Stimulated activated effector memory CD8-positive, alpha-beta T cell treated with anti-CD3 and anti-CD28 coated beads, Interleukin-12 subunit alpha, Interleukin-12 subunit beta, amount 100 ng/mL, for 72 hours (primary cell): ENCODE data around the gene MBTPS1.

Source experiments
- ATAC-seq: fragments of 150-1000 bp; cut with Tn5 transposase; 2 replicates; pipeline ENCODE4 v1.10.0; 2021
- DNase-seq, 2 donors: peaks; one replicate each; pipeline ENCODE4 v3.0.0; 2021 to 2022; ENCODE audit warnings: low spot score in 2 of 2
- H3K27ac Mint-ChIP-seq: one replicate; pipeline ENCODE4 v1.8.0; 2022; ENCODE audit warnings: mild to moderate bottlenecking, mixed read lengths
- H3K36me3 Mint-ChIP-seq: one replicate; pipeline ENCODE4 v1.8.0; 2022; ENCODE audit warnings: mild to moderate bottlenecking, mixed read lengths
- H3K4me1 Mint-ChIP-seq: one replicate; pipeline ENCODE4 v1.8.0; 2022; ENCODE audit warnings: mixed read lengths
- H3K4me3 Mint-ChIP-seq: one replicate; pipeline ENCODE4 v1.8.0; 2022; ENCODE audit warnings: mild to moderate bottlenecking, mixed read lengths
- H3K9me3 Mint-ChIP-seq: one replicate; pipeline ENCODE4 v1.8.0; 2022; ENCODE audit warnings: mixed read lengths

The MBTPS1 gene

DNA sequence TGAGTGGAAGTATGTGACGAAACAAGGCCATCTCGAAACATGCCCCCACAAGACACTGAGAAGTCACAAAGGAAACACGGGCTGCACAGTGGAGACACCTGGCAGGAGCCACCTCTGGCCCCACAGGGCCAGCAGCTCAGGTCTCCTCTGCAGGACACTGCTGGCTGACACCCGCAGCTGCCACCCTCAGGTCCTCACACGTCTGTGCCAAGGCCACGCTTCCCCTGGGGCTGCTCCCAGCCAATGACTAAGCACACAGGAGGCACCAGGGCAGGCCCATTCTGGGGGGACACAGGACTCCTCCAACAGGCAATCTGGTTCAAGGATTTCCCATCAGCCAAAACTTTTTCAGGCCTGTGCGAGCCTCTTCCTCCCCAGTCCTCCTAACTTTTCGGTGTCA, 36.4 kb downstream of the MBTPS1 start:
- H3K36me3 Mint-ChIP-seq = peaks cover 85% of the 10 kb centered on the region
- H3K27ac Mint-ChIP-seq = peak overlapping the region; percentile 5
- no peaks in the 10 kb centered on the region for H3K9me3 Mint-ChIP-seq
- no peak overlapping the region for H3K4me3 Mint-ChIP-seq
- ATAC-seq (no peak), DNase-seq (no peak)
- peaks cover 17% of the 10 kb centered on the region for H3K4me1 Mint-ChIP-seq

DNA sequence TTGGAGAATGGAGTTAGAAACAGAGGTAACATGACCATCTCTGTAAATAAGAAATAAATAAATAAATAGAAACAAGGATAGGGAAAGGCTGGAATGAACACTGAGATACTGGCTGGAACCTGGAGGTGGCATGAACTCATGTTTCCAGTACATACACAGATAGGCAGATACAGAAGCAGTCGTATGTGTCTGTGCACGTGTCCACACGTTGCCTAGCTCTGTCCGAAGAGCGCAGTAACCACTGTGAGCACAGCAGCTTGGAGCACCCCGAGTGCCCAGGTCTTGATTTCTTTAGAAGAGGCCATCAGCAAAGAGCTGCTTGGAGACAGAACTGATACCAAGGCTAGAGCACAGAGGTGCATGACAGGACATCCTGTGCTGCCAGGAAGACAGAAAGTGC, 37.1 kb downstream of the MBTPS1 start:
- ATAC-seq (no peak), DNase-seq (no peak)
- H3K9me3 Mint-ChIP-seq = no peaks in the 10 kb centered on the region
- H3K4me3 Mint-ChIP-seq = no peak overlapping the region
- peaks cover 10% of the 10 kb centered on the region for H3K4me1 Mint-ChIP-seq
- H3K36me3 Mint-ChIP-seq = peaks cover 87% of the 10 kb centered on the region
- H3K27ac Mint-ChIP-seq = no peak overlapping the region

DNA sequence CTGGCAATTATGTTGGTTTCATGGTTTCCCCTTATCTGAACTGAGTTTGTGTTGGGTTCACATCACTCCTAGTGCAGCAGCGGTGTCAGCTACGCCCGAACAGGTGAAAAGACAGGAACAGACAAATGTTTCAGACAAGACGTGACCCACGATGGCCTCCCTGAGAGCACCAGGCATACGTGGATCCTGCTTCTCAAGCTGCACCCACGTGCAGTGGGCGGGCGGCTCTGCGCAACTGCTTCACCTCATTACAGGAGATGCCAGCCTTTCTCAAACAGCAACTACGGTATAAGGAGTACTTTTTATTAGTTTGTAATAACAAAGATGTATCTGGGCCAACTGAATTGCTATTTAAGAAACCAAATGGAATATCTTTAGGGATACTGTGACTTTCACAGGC, 41.4 kb downstream of the MBTPS1 start:
- no peaks in the 10 kb centered on the region for H3K9me3 Mint-ChIP-seq
- H3K4me3 Mint-ChIP-seq = no peak overlapping the region
- peaks cover 10% of the 10 kb centered on the region for H3K4me1 Mint-ChIP-seq
- H3K27ac Mint-ChIP-seq = no peak overlapping the region
- DNase-seq = no peak
- peaks cover 87% of the 10 kb centered on the region for H3K36me3 Mint-ChIP-seq
- no peak for ATAC-seq

DNA sequence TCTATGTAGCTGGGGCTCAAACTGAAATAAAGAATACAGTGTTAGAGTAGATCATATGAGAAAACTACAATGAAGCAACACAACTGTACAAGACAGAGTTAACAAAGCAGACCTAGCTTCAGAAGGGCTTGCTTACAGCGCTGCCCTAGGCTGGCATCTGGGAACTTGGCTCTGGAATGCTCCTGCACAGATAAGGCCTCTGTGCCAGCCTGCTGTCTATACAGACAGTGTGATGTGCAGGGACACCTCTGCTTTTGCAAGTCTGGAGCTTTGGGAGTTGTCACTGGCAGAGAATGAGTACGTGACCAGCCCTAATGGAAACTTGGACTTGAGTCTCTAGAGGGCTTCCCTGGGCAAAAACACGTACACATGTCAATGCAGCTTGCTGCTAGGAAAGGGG, 42.0 kb downstream of the MBTPS1 start:
- H3K4me3 Mint-ChIP-seq = no peak overlapping the region
- peaks cover 10% of the 10 kb centered on the region for H3K4me1 Mint-ChIP-seq
- peak overlapping the region; percentile 32 for H3K27ac Mint-ChIP-seq
- DNase-seq = no peak
- peaks cover 87% of the 10 kb centered on the region for H3K36me3 Mint-ChIP-seq
- ATAC-seq = no peak
- no peaks in the 10 kb centered on the region for H3K9me3 Mint-ChIP-seq

DNA sequence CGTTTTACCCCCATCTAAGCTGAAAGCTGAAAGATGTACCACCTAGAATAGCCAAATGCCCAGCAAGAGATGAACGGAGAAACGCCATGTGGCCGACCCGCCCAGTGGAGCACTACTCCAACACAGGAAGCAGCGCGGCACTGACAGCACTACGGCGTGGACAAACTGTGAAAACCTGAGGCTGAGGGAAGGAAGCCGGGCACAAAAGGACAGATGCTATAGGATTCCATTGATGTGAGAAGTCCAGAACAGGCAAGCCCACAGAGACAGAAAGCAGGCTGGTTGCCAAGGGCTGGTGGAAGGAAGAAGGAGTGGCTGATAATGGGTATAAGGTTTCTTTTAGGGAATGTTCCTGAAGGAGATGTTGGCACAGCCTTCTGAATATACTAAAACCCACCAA, 44.7 kb downstream of the MBTPS1 start:
- ATAC-seq = no peak
- Mint-ChIP-seq H3K4me1 (no peaks in the 10 kb centered on the region), H3K9me3 (no peaks in the 10 kb centered on the region), H3K36me3 (peaks cover 97% of the 10 kb centered on the region), H3K4me3 (no peak overlapping the region), H3K27ac (no peak overlapping the region)
- no peak for DNase-seq

DNA sequence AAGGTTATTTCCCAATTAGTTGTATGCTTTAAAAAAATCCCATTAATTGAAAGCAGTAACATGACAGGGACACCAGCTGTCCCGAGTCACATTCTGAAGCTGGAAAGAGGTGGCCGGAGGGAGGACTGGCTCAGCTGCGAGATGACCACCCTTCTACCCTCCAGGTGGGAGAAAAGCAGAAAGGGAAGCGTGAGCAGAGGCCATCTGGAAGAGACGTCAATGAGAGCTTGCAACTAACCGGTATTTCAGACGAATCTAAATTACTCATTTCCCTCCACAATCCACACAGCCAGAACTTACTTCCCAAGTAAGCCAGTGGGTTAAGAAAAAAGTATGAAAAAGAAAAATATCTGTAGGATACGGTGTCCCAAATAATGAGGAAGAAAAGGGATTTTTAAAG, 45.6 kb downstream of the MBTPS1 start:
- peaks cover 96% of the 10 kb centered on the region for H3K36me3 Mint-ChIP-seq
- H3K4me3 Mint-ChIP-seq = no peak overlapping the region
- no peaks in the 10 kb centered on the region for H3K9me3 Mint-ChIP-seq
- H3K27ac Mint-ChIP-seq = no peak overlapping the region
- ATAC-seq (no peak), DNase-seq (no peak)
- no peaks in the 10 kb centered on the region for H3K4me1 Mint-ChIP-seq

DNA sequence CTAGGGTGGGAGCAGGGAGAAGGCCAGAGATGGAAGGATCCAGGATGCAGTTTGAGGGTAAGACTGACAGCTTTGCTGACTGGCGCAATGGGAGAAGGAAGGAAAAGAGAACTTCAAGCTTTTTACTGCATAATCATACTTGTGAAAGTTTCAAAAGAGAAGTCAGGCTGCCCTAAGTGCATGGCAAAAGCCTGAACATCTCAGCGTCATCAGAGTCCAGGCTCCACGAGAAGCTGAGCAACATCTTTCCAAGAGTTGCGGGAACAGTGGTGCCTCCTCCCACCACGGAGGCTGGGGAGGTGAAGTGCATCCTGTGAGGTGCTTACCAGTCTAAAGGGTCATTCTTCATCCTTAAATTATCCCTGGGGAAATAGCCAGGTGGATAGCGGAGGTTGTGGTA, 47.2 kb downstream of the MBTPS1 start:
- ATAC-seq = no peak

DNA sequence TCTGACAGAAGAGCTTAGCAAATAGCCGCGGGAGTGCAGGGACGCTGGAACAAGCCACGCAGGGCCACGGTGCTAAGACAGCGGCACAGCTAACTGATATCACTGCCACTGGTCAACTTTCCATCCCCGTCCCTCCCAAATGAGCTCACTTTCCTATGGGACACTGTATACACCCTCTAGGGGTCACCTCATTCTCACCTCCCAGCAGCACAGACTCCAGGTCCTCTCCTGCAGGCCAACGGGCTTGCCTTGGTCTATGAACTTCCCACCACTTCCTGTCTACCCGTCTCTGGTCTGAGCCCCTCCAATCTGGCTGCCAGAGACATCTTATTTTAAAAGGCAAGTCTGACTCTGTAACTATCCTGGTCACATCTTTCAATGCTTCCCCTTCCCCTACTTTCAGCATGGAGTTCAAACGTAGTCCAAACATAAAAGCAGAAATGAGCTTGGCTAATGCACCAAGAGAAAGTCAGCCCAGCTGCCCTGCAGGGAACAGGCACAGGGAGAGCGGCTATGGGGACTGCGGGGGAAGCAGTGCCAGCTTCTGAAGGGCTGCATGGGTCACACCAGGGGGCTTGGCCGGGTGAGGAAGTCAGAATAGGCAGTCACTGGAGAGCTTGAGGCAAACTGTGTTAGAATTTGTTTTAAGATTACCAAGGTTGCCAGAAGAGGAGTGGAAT, 47.8 kb downstream of the MBTPS1 start:
- Mint-ChIP-seq H3K27ac (peak overlapping the region; percentile 44), H3K9me3 (no peaks in the 10 kb centered on the region), H3K4me3 (no peak overlapping the region), H3K4me1 (no peaks in the 10 kb centered on the region), H3K36me3 (peaks cover 98% of the 10 kb centered on the region)
- no peak for DNase-seq
- ATAC-seq = no peak

More for the DNA sequence above, 47.2 kb downstream of the MBTPS1 start:
- Mint-ChIP-seq H3K4me3 (no peak overlapping the region), H3K36me3 (peaks cover 98% of the 10 kb centered on the region), H3K9me3 (no peaks in the 10 kb centered on the region), H3K27ac (peak overlapping the region; percentile 44), H3K4me1 (no peaks in the 10 kb centered on the region)
- DNase-seq = no peak

DNA sequence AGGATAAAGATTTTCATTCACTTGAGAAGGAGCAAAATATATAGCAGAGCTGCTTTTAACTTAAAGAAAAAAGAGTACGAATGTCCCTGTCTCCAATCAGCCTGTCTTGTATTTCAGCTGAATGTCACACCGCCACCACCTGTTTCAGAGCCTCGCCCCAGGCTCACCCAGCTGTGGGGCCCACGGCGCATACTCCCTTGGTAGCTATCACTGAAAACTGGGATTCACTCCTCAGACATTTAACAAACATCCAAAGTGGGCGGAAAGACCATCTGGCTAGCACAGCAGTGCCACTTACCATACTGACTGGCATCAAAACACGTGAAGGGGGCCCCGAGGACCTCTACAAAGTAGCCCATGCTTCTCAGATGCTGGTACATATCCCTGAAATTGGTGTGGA, 48.7 kb downstream of the MBTPS1 start:
- H3K36me3 Mint-ChIP-seq = peaks cover 98% of the 10 kb centered on the region
- ATAC-seq (no peak), DNase-seq (no peak)
- no peaks in the 10 kb centered on the region for H3K4me1 Mint-ChIP-seq
- H3K9me3 Mint-ChIP-seq = no peaks in the 10 kb centered on the region
- no peak overlapping the region for H3K27ac Mint-ChIP-seq
- no peak overlapping the region for H3K4me3 Mint-ChIP-seq

DNA sequence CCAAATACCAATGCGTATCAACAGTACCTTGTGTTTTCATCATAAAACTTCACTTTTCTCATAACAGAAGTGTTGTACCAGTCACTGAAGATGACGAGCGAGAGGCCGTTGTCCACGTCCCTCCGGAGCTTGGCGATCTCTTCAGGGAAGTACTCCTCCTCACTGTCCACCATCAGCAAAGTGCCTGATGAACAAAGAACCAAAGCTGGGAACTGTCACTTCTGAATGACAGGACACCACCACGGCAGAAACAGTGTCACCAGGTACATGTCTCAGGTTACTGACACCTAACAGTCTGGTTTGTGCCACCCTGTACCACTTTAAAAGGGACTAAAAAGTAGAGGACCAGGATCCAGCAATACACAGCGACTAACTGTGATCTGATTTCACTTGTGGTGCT, 49.1 kb downstream of the MBTPS1 start:
- H3K9me3 Mint-ChIP-seq = no peaks in the 10 kb centered on the region
- ATAC-seq (no peak), DNase-seq (no peak)
- no peak overlapping the region for H3K4me3 Mint-ChIP-seq
- peaks cover 98% of the 10 kb centered on the region for H3K36me3 Mint-ChIP-seq
- no peaks in the 10 kb centered on the region for H3K4me1 Mint-ChIP-seq
- no peak overlapping the region for H3K27ac Mint-ChIP-seq

DNA sequence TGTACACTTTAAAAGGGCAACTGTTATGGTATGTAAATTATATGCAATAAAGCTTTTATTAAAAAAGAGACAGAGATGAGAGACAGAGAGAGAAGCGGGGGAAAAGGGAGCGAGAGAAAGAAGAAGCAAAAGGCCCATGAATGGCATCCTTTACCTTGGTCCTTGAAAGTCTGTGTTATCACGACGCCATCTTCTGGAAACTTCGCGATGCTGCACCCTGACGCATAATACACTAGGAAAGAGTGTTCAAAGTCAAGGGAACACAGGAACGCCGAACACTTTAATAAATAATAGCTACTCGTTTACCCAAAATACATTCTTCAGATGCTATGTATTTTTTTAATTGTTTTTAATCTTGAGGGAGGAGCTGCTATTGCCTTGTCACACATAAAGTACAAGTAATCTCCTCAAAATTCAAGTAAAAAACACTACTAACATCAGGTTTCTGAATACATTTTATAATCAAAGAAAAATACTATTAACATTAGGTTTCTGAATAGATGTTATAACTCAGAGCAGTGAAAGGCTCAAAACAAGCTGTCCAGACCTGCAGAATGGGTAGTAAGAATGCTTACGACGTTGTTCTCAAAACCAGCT, 51.1 kb downstream of the MBTPS1 start:
- H3K27ac Mint-ChIP-seq = no peak overlapping the region
- no peak for DNase-seq
- peaks cover 98% of the 10 kb centered on the region for H3K36me3 Mint-ChIP-seq
- no peak for ATAC-seq
- H3K4me3 Mint-ChIP-seq = no peak overlapping the region
- no peaks in the 10 kb centered on the region for H3K4me1 Mint-ChIP-seq
- no peaks in the 10 kb centered on the region for H3K9me3 Mint-ChIP-seq

DNA sequence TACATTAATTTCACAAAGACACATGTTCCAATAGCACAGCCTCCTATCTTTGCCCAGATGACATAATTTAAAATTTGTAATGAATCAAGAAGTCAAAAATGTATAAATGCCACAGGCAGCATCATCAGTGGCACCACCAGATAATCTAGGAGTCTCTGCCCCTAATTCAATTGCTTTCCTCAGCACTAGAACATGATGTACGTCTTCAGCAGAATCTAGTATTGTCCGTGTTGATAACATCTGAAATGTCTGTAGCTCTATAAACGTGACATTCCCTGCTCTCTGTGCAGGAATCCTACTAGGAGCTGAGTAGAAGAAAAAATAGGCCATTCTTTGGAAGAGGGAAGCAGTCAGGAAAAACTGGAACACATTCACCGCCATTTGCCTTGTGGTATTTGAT, 52.8 kb downstream of the MBTPS1 start:
- no peak overlapping the region for H3K4me3 Mint-ChIP-seq
- H3K4me1 Mint-ChIP-seq = no peaks in the 10 kb centered on the region
- H3K9me3 Mint-ChIP-seq = no peaks in the 10 kb centered on the region
- DNase-seq = no peak
- ATAC-seq = no peak
- peaks cover 98% of the 10 kb centered on the region for H3K36me3 Mint-ChIP-seq
- peak overlapping the region; percentile 17 for H3K27ac Mint-ChIP-seq

DNA sequence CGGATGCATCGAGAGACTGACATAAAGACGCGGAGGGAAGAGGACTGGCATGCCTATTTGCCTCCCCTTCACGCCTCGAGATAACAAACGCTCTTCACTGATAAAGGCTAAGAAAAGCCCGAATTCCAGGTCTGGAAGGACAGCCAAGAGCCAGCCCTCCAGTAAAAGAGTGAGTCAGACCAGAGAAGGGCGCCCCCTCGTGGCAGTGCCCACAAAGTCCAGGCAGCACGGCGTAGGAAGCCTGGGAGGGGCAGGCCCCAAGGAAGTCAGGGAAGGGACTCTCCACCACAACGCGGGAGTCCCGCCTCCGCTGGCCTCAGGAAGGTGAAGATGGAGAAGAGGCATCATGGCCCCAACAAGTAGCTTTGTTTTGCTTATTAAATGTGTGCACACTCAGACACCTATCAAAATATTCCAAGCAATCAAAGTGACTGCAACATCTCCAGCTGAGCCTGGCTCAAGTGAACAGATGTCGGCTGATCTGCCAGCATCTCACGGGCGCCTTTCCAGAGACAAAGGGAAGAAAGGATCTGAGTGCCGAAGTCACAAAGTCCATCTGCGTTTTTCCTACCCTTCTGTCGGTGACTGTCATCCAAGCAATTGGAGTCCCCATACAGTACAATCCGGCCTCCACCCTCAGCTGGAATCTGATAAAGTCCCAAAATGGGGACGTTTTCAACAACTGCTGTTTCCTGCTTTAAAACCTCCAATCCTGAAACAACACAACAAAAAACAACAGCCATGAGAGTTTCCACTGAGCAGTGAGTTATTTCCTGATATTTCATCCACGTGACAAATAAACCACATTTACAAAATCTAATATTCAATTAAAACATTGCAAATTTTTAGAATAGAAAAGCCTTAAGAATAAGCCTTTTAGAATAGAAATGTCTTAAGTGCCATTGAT, 53.8 kb downstream of the MBTPS1 start:
- H3K4me1 Mint-ChIP-seq = no peaks in the 10 kb centered on the region
- H3K9me3 Mint-ChIP-seq = no peaks in the 10 kb centered on the region
- DNase-seq (peak; percentile 50 to 75), ATAC-seq (peak; percentile 81)
- H3K27ac Mint-ChIP-seq = peak overlapping the region; percentile 17
- H3K36me3 Mint-ChIP-seq = peaks cover 98% of the 10 kb centered on the region
- no peak overlapping the region for H3K4me3 Mint-ChIP-seq

DNA sequence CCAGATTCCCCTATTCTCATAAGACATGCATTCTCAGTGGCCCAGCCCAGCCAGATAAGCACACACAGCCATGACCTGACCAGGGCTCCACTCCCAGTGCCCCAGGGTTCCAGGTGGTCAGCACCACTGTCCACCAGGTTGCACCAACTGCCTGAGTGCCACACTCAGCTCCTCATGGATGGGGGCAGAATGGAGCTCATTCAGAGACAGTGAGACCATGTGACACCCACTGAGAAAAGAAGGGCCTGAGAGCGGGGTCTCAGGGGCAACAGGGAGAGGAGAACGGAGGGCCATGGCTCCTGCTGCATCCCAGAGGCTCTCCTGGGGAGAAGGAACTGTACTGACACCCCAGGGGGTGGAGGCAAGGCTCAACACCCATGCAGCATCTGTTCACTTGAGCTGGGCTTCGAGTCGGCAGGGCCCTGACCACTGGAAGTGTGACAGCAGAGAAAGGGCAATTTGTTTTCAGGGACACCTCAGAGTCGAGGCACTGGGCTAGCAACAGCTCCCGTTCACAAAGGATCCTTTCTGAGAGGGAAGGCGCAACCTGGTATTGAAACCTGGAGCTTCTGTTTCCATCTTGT, 55.4 kb downstream of the MBTPS1 start:
- no peak overlapping the region for H3K4me3 Mint-ChIP-seq
- DNase-seq = no peak
- no peaks in the 10 kb centered on the region for H3K9me3 Mint-ChIP-seq
- no peak overlapping the region for H3K27ac Mint-ChIP-seq
- ATAC-seq = no peak
- H3K4me1 Mint-ChIP-seq = no peaks in the 10 kb centered on the region
- peaks cover 100% of the 10 kb centered on the region for H3K36me3 Mint-ChIP-seq
